Measurements from ENCODE around the gene PLCB1. TPM values are rescaled to one million over a fixed set of nuclear protein-coding genes. Genes with fewer than 3 reads are reported as not detected.

The PLCB1 gene
- total RNA-seq, 1 donor: 35.4 TPM

- no peak overlapping the region for H3K4me3 ChIP-seq (ENCODE audit: low read depth, low read length)
- no peak for DNase-seq (ENCODE audit: low read depth)
- no peak for TF ChIP-seq CTCF (IDR thresholded peaks at IDR 0.05; ENCODE audit: insufficient read depth, low read depth, low read length)
Observed at GRCh38 chr20:8260837-8261251, 128.8 kb downstream of the PLCB1 start.

GRCh38 chr20:8262721-8263120, 130.7 kb downstream of the PLCB1 start:
- TF ChIP-seq CTCF (IDR thresholded peaks at IDR 0.05; ENCODE audit: insufficient read depth, low read depth, low read length): no peak
- DNase-seq (ENCODE audit: low read depth): no peak
- H3K4me3 ChIP-seq (ENCODE audit: low read depth, low read length): no peak overlapping the region

- no peak overlapping the region for H3K4me3 ChIP-seq (ENCODE audit: low read depth, low read length)
- DNase-seq (ENCODE audit: low read depth): no peak
- no peak for TF ChIP-seq CTCF (IDR thresholded peaks at IDR 0.05; ENCODE audit: insufficient read depth, low read depth, low read length)
Observed at GRCh38 chr20:8265588-8265987, 133.5 kb downstream of the PLCB1 start.

- no peak for DNase-seq (ENCODE audit: low read depth)
- TF ChIP-seq CTCF (IDR thresholded peaks at IDR 0.05; ENCODE audit: insufficient read depth, low read depth, low read length): no peak
Observed at GRCh38 chr20:8267009-8267408, 134.9 kb downstream of the PLCB1 start.

GRCh38 chr20:8271727-8272126, 139.7 kb downstream of the PLCB1 start:
- TF ChIP-seq CTCF (IDR thresholded peaks at IDR 0.05; ENCODE audit: insufficient read depth, low read depth, low read length): no peak
- DNase-seq (ENCODE audit: low read depth): no peak

More at GRCh38 chr20:8267009-8267408, 134.9 kb downstream of the PLCB1 start:
- H3K4me3 ChIP-seq (ENCODE audit: low read depth, low read length): no peak overlapping the region

GRCh38 chr20:8272766-8273165, 140.7 kb downstream of the PLCB1 start:
- DNase-seq (ENCODE audit: low read depth): no peak
- no peak overlapping the region for H3K4me3 ChIP-seq (ENCODE audit: low read depth, low read length)
- TF ChIP-seq CTCF (IDR thresholded peaks at IDR 0.05; ENCODE audit: insufficient read depth, low read depth, low read length): no peak

More at GRCh38 chr20:8271727-8272126, 139.7 kb downstream of the PLCB1 start:
- H3K4me3 ChIP-seq (ENCODE audit: low read depth, low read length): no peak overlapping the region

- no peak for TF ChIP-seq CTCF (IDR thresholded peaks at IDR 0.05; ENCODE audit: insufficient read depth, low read depth, low read length)
Observed at GRCh38 chr20:8284902-8285301, 152.8 kb downstream of the PLCB1 start.

More at GRCh38 chr20:8284902-8285301, 152.8 kb downstream of the PLCB1 start:
- no peak for DNase-seq (ENCODE audit: low read depth)
- H3K4me3 ChIP-seq (ENCODE audit: low read depth, low read length): no peak overlapping the region

All from fibroblast of villous mesenchyme (primary cell).